Measurements from ENCODE around the gene GPRC5B.

The GPRC5B gene

GRCh38 chr16:19831678-19832077 lies 53.0 kb downstream of the GPRC5B start:
- H3K4me1 ChIP-seq (ENCODE audit: control insufficient read depth, insufficient read depth, low read length) = no peaks in the 10 kb centered on the region
- H3K9me3 ChIP-seq (ENCODE audit: control insufficient read depth, insufficient read depth, low read depth, low read length) = no peaks in the 10 kb centered on the region
- H3K27ac ChIP-seq (ENCODE audit: low read depth, low read length) = no peak overlapping the region
- H3K4me3 ChIP-seq (ENCODE audit: low read depth, low read length) = no peak overlapping the region
- no peaks in the 10 kb centered on the region for H3K36me3 ChIP-seq (ENCODE audit: control insufficient read depth, insufficient read depth, low read length)
- no peak overlapping the region for H3K9ac ChIP-seq (ENCODE audit: low read length)
- no peaks in the 10 kb centered on the region for H3K27me3 ChIP-seq (ENCODE audit: control insufficient read depth, insufficient read depth, low read length)

GRCh38 chr16:19830902-19831560 lies 53.6 kb downstream of the GPRC5B start:
- no peak overlapping the region for H3K27ac ChIP-seq (ENCODE audit: low read depth, low read length)
- H3K4me1 ChIP-seq (ENCODE audit: control insufficient read depth, insufficient read depth, low read length) = no peaks in the 10 kb centered on the region
- no peaks in the 10 kb centered on the region for H3K9me3 ChIP-seq (ENCODE audit: control insufficient read depth, insufficient read depth, low read depth, low read length)
- no peaks in the 10 kb centered on the region for H3K36me3 ChIP-seq (ENCODE audit: control insufficient read depth, insufficient read depth, low read length)
- no peak overlapping the region for H3K4me3 ChIP-seq (ENCODE audit: low read depth, low read length)
- no peaks in the 10 kb centered on the region for H3K27me3 ChIP-seq (ENCODE audit: control insufficient read depth, insufficient read depth, low read length)
- H3K9ac ChIP-seq (ENCODE audit: low read length) = no peak overlapping the region

- no peaks in the 10 kb centered on the region for H3K27me3 ChIP-seq (ENCODE audit: control insufficient read depth, insufficient read depth, low read length)
- no peak overlapping the region for H3K9ac ChIP-seq (ENCODE audit: low read length)
- no peak overlapping the region for H3K27ac ChIP-seq (ENCODE audit: low read depth, low read length)
- no peaks in the 10 kb centered on the region for H3K36me3 ChIP-seq (ENCODE audit: control insufficient read depth, insufficient read depth, low read length)
- H3K4me1 ChIP-seq (ENCODE audit: control insufficient read depth, insufficient read depth, low read length) = no peaks in the 10 kb centered on the region
- no peak overlapping the region for H3K4me3 ChIP-seq (ENCODE audit: low read depth, low read length)
- H3K9me3 ChIP-seq (ENCODE audit: control insufficient read depth, insufficient read depth, low read depth, low read length) = no peaks in the 10 kb centered on the region
These were observed 54.6 kb downstream of the GPRC5B start for GRCh38 chr16:19829844-19830692.

GRCh38 chr16:19824216-19824615 lies 60.4 kb downstream of the GPRC5B start:
- H3K27me3 ChIP-seq (ENCODE audit: control insufficient read depth, insufficient read depth, low read length) = no peaks in the 10 kb centered on the region
- no peak overlapping the region for H3K27ac ChIP-seq (ENCODE audit: low read depth, low read length)
- H3K9me3 ChIP-seq (ENCODE audit: control insufficient read depth, insufficient read depth, low read depth, low read length) = no peaks in the 10 kb centered on the region
- H3K36me3 ChIP-seq (ENCODE audit: control insufficient read depth, insufficient read depth, low read length) = no peaks in the 10 kb centered on the region
- H3K4me3 ChIP-seq (ENCODE audit: low read depth, low read length) = no peak overlapping the region
- no peaks in the 10 kb centered on the region for H3K4me1 ChIP-seq (ENCODE audit: control insufficient read depth, insufficient read depth, low read length)
- no peak overlapping the region for H3K9ac ChIP-seq (ENCODE audit: low read length)

GRCh38 chr16:19823322-19823721 lies 61.3 kb downstream of the GPRC5B start:
- Histone ChIP-seq H3K9ac (ENCODE audit: low read length) (no peak overlapping the region), H3K27ac (ENCODE audit: low read depth, low read length) (no peak overlapping the region), H3K9me3 (ENCODE audit: control insufficient read depth, insufficient read depth, low read depth, low read length) (no peaks in the 10 kb centered on the region), H3K36me3 (ENCODE audit: control insufficient read depth, insufficient read depth, low read length) (no peaks in the 10 kb centered on the region), H3K27me3 (ENCODE audit: control insufficient read depth, insufficient read depth, low read length) (no peaks in the 10 kb centered on the region), H3K4me1 (ENCODE audit: control insufficient read depth, insufficient read depth, low read length) (no peaks in the 10 kb centered on the region), H3K4me3 (ENCODE audit: low read depth, low read length) (no peak overlapping the region)

- Histone ChIP-seq H3K9me3 (ENCODE audit: control insufficient read depth, insufficient read depth, low read depth, low read length) (no peaks in the 10 kb centered on the region), H3K9ac (ENCODE audit: low read length) (no peak overlapping the region), H3K27me3 (ENCODE audit: control insufficient read depth, insufficient read depth, low read length) (no peaks in the 10 kb centered on the region), H3K4me1 (ENCODE audit: control insufficient read depth, insufficient read depth, low read length) (no peaks in the 10 kb centered on the region), H3K36me3 (ENCODE audit: control insufficient read depth, insufficient read depth, low read length) (no peaks in the 10 kb centered on the region), H3K27ac (ENCODE audit: low read depth, low read length) (no peak overlapping the region), H3K4me3 (ENCODE audit: low read depth, low read length) (no peak overlapping the region)
These were observed 62.1 kb downstream of the GPRC5B start for GRCh38 chr16:19822533-19822932.

- Histone ChIP-seq H3K36me3 (ENCODE audit: control insufficient read depth, insufficient read depth, low read length) (no peaks in the 10 kb centered on the region), H3K4me3 (ENCODE audit: low read depth, low read length) (no peak overlapping the region), H3K9ac (ENCODE audit: low read length) (no peak overlapping the region), H3K9me3 (ENCODE audit: control insufficient read depth, insufficient read depth, low read depth, low read length) (peaks cover 8% of the 10 kb centered on the region), H3K4me1 (ENCODE audit: control insufficient read depth, insufficient read depth, low read length) (no peaks in the 10 kb centered on the region), H3K27ac (ENCODE audit: low read depth, low read length) (no peak overlapping the region), H3K27me3 (ENCODE audit: control insufficient read depth, insufficient read depth, low read length) (no peaks in the 10 kb centered on the region)
These were observed 66.8 kb downstream of the GPRC5B start for GRCh38 chr16:19817875-19818274.

- Histone ChIP-seq H3K27me3 (ENCODE audit: control insufficient read depth, insufficient read depth, low read length) (no peaks in the 10 kb centered on the region), H3K9ac (ENCODE audit: low read length) (no peak overlapping the region), H3K27ac (ENCODE audit: low read depth, low read length) (no peak overlapping the region), H3K36me3 (ENCODE audit: control insufficient read depth, insufficient read depth, low read length) (no peaks in the 10 kb centered on the region), H3K4me3 (ENCODE audit: low read depth, low read length) (no peak overlapping the region), H3K4me1 (ENCODE audit: control insufficient read depth, insufficient read depth, low read length) (no peaks in the 10 kb centered on the region), H3K9me3 (ENCODE audit: control insufficient read depth, insufficient read depth, low read depth, low read length) (peaks cover 11% of the 10 kb centered on the region)
These were observed 67.5 kb downstream of the GPRC5B start for GRCh38 chr16:19817122-19817521.

GRCh38 chr16:19815418-19815817 lies 69.2 kb downstream of the GPRC5B start:
- Histone ChIP-seq H3K9me3 (ENCODE audit: control insufficient read depth, insufficient read depth, low read depth, low read length) (peaks cover 11% of the 10 kb centered on the region), H3K27me3 (ENCODE audit: control insufficient read depth, insufficient read depth, low read length) (no peaks in the 10 kb centered on the region), H3K9ac (ENCODE audit: low read length) (no peak overlapping the region), H3K36me3 (ENCODE audit: control insufficient read depth, insufficient read depth, low read length) (no peaks in the 10 kb centered on the region), H3K27ac (ENCODE audit: low read depth, low read length) (no peak overlapping the region), H3K4me1 (ENCODE audit: control insufficient read depth, insufficient read depth, low read length) (no peaks in the 10 kb centered on the region), H3K4me3 (ENCODE audit: low read depth, low read length) (no peak overlapping the region)

GRCh38 chr16:19812986-19813385 lies 71.7 kb downstream of the GPRC5B start:
- H3K9ac ChIP-seq (ENCODE audit: low read length) = no peak overlapping the region
- H3K4me3 ChIP-seq (ENCODE audit: low read depth, low read length) = no peak overlapping the region
- peaks cover 11% of the 10 kb centered on the region for H3K9me3 ChIP-seq (ENCODE audit: control insufficient read depth, insufficient read depth, low read depth, low read length)
- no peaks in the 10 kb centered on the region for H3K27me3 ChIP-seq (ENCODE audit: control insufficient read depth, insufficient read depth, low read length)
- H3K36me3 ChIP-seq (ENCODE audit: control insufficient read depth, insufficient read depth, low read length) = no peaks in the 10 kb centered on the region
- no peaks in the 10 kb centered on the region for H3K4me1 ChIP-seq (ENCODE audit: control insufficient read depth, insufficient read depth, low read length)
- H3K27ac ChIP-seq (ENCODE audit: low read depth, low read length) = no peak overlapping the region

Measured in HUES6 (cell line).